NCI-H2029 treated with DMSO at 0.1 percent for 48 hours (cell line): ENCODE results near the gene SYNC.
"Not testable (repeated sequence)": the region's sequence is repeated elsewhere in the genome, so short reads cannot be mapped to it uniquely, and the experiment has no call there.

Experiments used
- DNase-seq: peaks from one replicate; lab custom pipeline; 2025; lab: John Stamatoyannopoulos, UW

Gene SYNC

DNA sequence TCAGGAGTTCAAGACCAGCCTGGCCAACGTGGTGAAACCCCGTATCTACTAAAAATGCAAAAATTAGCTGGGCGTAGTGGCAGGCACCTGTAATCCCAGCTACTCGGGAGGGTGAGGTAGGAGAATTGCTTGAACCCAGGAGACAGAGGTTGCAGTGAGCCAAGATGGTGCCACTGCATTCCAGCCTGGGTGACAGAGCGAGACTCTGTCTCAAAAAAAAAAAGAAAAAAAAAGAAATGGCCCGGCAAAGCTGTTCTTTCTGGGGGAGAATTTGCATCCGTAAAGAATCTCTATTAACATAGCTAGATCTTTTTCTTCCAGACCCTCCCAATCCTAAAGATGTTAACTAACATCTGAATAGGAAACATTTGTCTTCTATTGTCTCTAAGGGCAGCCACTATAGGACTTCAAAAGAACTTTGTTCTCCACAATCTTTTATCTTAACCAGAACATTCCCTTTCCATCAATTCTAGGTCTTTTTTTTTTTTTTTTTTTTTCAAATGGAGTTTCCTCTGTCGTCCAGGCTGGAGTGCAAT is 60.2 kb downstream of the SYNC start:
- DNase-seq: not testable (repeated sequence)

DNA sequence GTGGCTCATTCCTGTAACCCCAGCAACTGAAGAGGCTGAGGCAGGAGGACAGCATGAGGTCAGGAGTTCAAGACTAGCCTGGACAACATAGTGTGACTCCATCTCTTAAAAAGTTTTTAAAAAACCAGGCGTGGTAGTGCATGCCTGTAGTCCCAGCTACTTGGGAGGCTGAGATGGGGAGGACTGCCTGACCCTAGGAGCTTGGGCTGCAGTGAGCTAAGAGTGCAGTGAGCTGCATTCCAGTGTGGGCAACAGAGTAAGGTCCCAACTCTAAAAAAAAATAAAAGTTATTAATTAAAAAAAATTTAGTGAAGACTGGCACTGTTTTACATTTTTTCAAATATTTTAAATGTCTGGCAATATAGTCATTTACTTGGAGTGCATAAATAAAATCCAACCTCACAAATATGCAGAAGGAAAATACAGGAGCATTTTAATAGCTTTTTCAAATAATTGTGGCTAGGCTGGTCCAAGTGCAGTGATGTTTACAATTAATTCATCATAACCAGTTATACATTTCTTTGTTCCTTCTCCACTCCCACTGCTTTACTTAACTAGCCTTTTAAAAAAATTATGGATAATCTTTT is 63.0 kb downstream of the SYNC start:
- no peak for DNase-seq

DNA sequence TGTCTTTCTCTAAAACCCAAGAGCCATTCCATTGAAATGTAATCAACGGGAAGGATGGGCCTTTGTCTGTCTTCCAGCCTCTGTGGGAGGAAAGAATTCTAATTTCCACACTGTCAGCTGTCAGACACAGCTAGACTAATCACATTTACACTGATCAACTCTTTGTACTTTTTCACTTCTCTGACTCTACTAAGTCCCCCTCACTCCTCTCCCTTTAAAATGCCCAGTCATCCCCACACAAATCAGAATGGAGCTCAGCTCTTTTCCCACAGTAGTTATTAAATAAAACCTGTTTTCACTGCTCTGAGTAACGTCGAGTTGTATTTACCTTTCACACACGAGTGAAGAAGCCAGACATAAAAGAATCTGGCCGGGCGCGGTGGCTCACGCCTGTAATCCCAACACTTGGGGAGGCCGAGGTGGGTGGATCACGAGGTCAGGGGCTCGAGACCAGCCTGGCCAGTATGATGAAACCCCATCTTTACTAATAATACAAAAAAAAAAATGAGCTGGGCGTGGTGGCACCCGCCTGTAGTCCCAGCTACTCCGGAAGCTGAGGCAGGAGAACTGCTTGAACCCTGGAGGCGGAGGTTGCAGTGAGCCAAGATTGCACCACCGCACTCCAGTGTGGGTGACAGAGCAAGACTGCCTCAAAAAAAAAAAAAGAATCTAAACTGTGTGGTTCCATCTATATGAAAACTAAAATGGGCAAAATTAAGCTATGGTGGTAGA is 65.5 kb downstream of the SYNC start:
- DNase-seq: no peak

DNA sequence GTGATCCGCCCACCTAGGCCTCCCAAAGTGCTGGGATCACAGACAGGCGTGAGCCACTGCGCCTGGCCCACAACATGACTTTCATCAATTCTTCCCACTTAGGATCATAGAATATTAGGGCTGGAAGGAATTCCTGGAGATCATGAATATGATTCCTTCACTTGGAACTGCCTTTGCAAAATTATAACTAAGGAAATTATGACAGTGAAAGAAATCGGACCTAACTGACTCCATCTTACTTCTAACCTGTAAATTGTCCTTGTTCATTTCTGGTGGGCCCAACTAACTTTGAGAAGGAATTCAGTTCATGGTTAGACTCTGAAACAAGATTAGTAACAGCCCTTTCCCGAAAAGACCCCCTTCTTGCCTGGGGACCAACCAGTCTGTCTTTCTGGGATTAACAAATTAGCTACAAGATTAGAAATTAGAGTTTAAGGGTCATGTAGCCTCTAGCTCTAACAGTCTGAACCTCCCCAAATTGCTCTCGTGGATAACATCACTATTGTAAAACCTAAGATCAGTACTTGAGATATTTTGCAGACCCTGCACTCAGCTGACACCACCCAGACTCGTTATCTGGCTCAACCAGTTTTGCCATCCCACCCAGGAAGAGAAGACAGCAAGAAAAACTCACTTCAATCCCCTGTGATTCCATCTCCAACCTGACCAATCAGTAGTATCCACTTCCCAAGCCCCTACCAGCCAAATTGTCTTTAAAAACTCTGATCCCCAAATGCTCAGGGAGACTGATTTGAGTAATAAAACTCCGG is 66.9 kb downstream of the SYNC start:
- no peak for DNase-seq

GRCh38 chr1:32632829-32633228 is 69.7 kb downstream of the SYNC start:
- no peak for DNase-seq

DNA sequence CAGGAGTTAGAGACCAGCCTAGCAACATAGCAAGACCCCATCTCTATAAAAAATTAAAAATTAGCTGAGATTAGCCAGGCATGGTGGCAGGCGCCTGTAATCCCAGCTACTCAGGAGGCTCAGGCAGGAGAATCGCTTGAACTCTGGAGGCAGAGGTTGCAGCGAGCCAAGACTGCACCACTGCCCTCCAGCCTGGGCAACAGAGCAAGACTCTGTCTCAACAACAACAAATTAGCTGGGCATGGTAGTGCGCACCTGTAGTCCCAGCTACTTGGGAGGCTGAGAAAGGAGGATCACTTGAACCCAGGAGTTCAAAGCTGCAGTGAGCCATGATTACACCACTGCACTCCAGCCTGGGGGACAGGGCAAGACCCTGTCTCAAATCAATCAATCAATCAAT is 72.4 kb downstream of the SYNC start:
- not testable (repeated sequence) for DNase-seq
